Stimulated activated naive CD8-positive, alpha-beta T cell treated with anti-CD3 and anti-CD28 coated beads, Interleukin-15, amount 100 ng/mL, for 72 hours (primary cell): Measurements from ENCODE around the gene TRAF3IP1.
"Not testable (repeated sequence)": the region's sequence is repeated elsewhere in the genome, so short reads cannot be mapped to it uniquely, and the experiment has no call there.

ENCODE experiments used
- ATAC-seq: fragments of 150-1000 bp; cut with Tn5 transposase; 2 replicates; pipeline ENCODE4 v1.10.0; 2021; ENCODE audit warnings: mild to moderate bottlenecking, moderate library complexity
- DNase-seq, 2 donors: peaks; one replicate each; pipeline ENCODE4 v3.0.0; 2021 to 2022
- H3K27ac Mint-ChIP-seq, 2 donors: one replicate each; pipeline ENCODE4 v1.8.0; 2022; ENCODE audit warnings: mild to moderate bottlenecking in 2 of 2, mixed read lengths in 2 of 2, moderate library complexity in 2 of 2
- H3K27me3 Mint-ChIP-seq: one replicate; pipeline ENCODE4 v1.8.0; 2022; ENCODE audit warnings: mixed read lengths
- H3K4me1 Mint-ChIP-seq: one replicate; pipeline ENCODE4 v1.8.0; 2022; ENCODE audit warnings: mild to moderate bottlenecking, mixed read lengths
- H3K4me3 Mint-ChIP-seq, 2 donors: one replicate each; pipeline ENCODE4 v1.8.0; 2022; ENCODE audit warnings: mild to moderate bottlenecking in 2 of 2, mixed read lengths in 2 of 2, moderate library complexity in 1 of 2
- H3K9me3 Mint-ChIP-seq, 2 donors: one replicate each; pipeline ENCODE4 v1.8.0; 2022; ENCODE audit warnings: mixed read lengths in 2 of 2

TRAF3IP1 gene

DNA sequence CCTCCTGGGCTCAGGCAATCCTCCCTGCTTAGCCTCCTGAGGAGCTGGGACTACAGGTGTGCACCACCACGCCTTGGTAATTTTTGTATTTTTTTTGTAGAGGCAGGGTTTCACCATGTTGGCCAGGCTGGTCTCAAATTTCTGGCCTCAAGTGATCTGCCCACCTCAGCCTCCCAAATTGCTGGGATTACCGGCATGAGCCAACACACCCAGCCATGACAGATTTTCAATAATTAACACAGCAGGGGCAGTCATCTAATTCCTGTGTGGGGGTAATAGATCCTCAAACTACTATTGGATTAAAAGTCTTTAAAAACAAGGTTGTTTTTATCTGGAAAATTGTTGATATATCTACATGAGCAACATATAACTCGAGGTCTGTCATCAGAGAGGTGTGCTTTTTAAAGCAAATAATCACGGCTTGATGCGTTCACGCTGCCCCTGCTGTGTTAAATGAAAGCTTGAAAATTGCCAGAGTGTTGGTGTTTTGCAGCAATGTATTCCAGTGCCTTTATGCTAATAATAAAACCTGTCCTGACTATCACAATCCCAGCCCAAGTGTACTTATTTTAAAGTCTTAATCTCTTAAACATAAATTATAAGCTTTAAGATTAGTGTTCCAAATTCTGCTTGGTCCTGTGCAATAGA is 70.8 kb downstream of the TRAF3IP1 start:
- Mint-ChIP-seq H3K4me3 (no peak overlapping the region), H3K9me3 (no peaks in the 10 kb centered on the region), H3K27ac (no peak overlapping the region), H3K4me1 (peaks cover 4% of the 10 kb centered on the region), H3K27me3 (no peaks in the 10 kb centered on the region)
- no peak for ATAC-seq
- no peak for DNase-seq

- Mint-ChIP-seq H3K4me1 (no peaks in the 10 kb centered on the region), H3K9me3 (no peaks in the 10 kb centered on the region), H3K27ac (no peak overlapping the region), H3K27me3 (no peaks in the 10 kb centered on the region), H3K4me3 (no peak overlapping the region)
- DNase-seq, result no peak
- no peak for ATAC-seq
These were observed 76.3 kb downstream of the TRAF3IP1 start for GRCh38 chr2:238396663-238397062.

DNA sequence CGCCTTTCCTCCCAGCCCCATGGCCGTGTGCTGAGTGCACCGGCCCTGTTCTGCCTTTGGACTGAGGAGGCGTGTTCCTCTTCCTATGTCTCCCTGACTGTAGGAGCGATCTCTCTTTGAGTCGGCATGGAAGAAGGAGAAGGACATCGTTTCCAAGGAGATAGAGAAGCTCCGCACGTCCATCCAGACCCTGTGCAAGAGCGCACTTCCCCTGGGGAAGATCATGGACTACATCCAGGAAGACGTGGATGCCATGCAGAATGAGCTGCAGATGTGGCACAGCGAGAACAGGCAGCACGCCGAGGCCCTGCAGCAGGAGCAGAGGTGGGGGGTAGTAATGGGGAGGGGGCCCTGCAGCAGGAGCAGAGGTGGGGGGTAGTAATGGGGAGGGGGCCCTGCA is 77.0 kb downstream of the TRAF3IP1 start:
- Mint-ChIP-seq H3K27me3 (no peaks in the 10 kb centered on the region), H3K4me3 (no peak overlapping the region), H3K4me1 (no peaks in the 10 kb centered on the region), H3K9me3 (no peaks in the 10 kb centered on the region), H3K27ac (no peak overlapping the region)
- no peak for ATAC-seq
- no peak for DNase-seq

DNA sequence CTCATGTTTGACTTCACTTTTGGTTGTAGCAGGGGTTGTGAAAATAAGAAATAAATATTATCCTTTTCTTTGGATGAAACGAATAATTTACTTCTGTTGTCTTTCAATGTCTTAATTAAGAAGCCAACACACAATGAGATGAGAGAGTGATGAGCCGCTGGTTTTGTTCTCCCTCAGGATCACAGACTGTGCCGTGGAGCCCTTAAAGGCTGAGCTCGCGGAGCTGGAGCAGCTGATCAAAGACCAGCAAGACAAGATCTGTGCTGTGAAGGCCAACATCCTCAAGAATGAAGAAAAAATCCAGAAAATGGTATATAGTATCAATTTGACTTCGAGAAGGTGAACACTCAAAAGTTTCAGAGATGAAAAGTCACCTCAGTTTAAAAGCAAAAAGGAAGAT is 78.3 kb downstream of the TRAF3IP1 start:
- Mint-ChIP-seq H3K4me1 (no peaks in the 10 kb centered on the region), H3K27me3 (no peaks in the 10 kb centered on the region), H3K27ac (no peak overlapping the region), H3K4me3 (no peak overlapping the region), H3K9me3 (no peaks in the 10 kb centered on the region)
- DNase-seq (no peak), ATAC-seq (no peak)

- H3K27ac Mint-ChIP-seq, result no peak overlapping the region
- H3K27me3 Mint-ChIP-seq, result no peaks in the 10 kb centered on the region
- no peak overlapping the region for H3K4me3 Mint-ChIP-seq
These were observed 78.8 kb downstream of the TRAF3IP1 start for GRCh38 chr2:238399094-238399493.

DNA sequence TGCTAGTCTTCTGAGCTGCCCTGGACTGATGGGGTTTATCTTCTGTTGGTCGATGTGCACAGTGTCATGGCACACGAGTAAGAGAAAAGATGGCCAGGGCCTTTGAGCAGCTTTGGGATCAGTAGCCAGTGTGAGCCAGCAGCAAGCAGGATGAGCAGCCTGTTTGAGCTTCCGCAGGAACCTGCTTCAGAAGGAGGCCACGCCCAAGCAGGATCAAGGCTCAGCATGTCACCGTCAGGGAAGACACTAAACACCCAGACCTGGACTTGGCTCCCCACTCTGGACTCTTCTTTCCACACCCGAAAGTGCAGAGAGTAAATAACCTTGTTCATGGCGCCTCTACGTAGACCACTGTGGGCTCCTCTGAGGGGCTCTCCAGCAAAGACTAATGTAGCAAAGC is 81.2 kb downstream of the TRAF3IP1 start:
- no peak for ATAC-seq
- no peak overlapping the region for H3K4me3 Mint-ChIP-seq
- peaks cover 11% of the 10 kb centered on the region for H3K4me1 Mint-ChIP-seq
- no peaks in the 10 kb centered on the region for H3K9me3 Mint-ChIP-seq
- no peak overlapping the region for H3K27ac Mint-ChIP-seq
- H3K27me3 Mint-ChIP-seq, result no peaks in the 10 kb centered on the region
- no peak for DNase-seq

More at GRCh38 chr2:238399094-238399493, 78.8 kb downstream of the TRAF3IP1 start:
- H3K4me1 Mint-ChIP-seq, result no peaks in the 10 kb centered on the region
- DNase-seq (no peak), ATAC-seq (no peak)
- H3K9me3 Mint-ChIP-seq, result no peaks in the 10 kb centered on the region

- no peak for DNase-seq
- no peak for ATAC-seq
- no peaks in the 10 kb centered on the region for H3K27me3 Mint-ChIP-seq
- H3K4me3 Mint-ChIP-seq, result no peak overlapping the region
- H3K4me1 Mint-ChIP-seq, result peaks cover 11% of the 10 kb centered on the region
- peak overlapping the region in 1 of 2 donors; percentile 71 for H3K27ac Mint-ChIP-seq
- H3K9me3 Mint-ChIP-seq, result no peaks in the 10 kb centered on the region
These were observed 83.5 kb downstream of the TRAF3IP1 start for GRCh38 chr2:238403632-238404405.

GRCh38 chr2:238404406-238405216 is 84.3 kb downstream of the TRAF3IP1 start:
- Mint-ChIP-seq H3K4me3 (no peak overlapping the region), H3K9me3 (no peaks in the 10 kb centered on the region), H3K27ac (no peak overlapping the region), H3K4me1 (peaks cover 11% of the 10 kb centered on the region), H3K27me3 (no peaks in the 10 kb centered on the region)
- DNase-seq (no peak), ATAC-seq (no peak)

DNA sequence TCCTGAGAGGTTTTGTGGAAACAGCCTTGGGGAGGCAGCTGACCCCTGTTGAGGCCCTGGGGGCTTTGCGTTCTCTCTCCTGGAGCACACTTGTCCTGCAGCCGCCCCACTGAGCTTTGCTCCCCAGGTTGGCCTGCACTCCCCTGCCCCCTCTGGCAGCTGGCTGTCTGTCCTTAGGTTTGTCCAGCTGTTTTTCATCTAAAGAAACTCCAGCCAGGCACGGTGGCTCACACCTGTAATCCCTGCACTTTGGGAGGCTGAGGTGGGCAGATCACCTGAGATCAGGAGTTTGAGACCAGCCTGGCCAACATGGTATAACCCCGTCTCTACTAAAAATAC is 84.9 kb downstream of the TRAF3IP1 start:
- ATAC-seq, H3K9me3 Mint-ChIP-seq, H3K27me3 Mint-ChIP-seq, DNase-seq, H3K4me3 Mint-ChIP-seq: not testable (repeated sequence)
- Mint-ChIP-seq H3K27ac (peak overlapping the region in 1 of 2 donors; percentile 34), H3K4me1 (peaks cover 11% of the 10 kb centered on the region)

- H3K27ac Mint-ChIP-seq, result peak overlapping the region in 1 of 2 donors; percentile 90
- no peaks in the 10 kb centered on the region for H3K9me3 Mint-ChIP-seq
- no peak for ATAC-seq
- H3K27me3 Mint-ChIP-seq, result no peaks in the 10 kb centered on the region
- no peak for DNase-seq
- H3K4me1 Mint-ChIP-seq, result peaks cover 11% of the 10 kb centered on the region
- H3K4me3 Mint-ChIP-seq, result no peak overlapping the region
These were observed 86.1 kb downstream of the TRAF3IP1 start for GRCh38 chr2:238406221-238406997.

- ATAC-seq (no peak), DNase-seq (no peak)
- Mint-ChIP-seq H3K4me3 (no peak overlapping the region), H3K27me3 (no peaks in the 10 kb centered on the region), H3K27ac (no peak overlapping the region), H3K4me1 (peaks cover 11% of the 10 kb centered on the region), H3K9me3 (no peaks in the 10 kb centered on the region)
These were observed 86.6 kb downstream of the TRAF3IP1 start for GRCh38 chr2:238406998-238407285.

DNA sequence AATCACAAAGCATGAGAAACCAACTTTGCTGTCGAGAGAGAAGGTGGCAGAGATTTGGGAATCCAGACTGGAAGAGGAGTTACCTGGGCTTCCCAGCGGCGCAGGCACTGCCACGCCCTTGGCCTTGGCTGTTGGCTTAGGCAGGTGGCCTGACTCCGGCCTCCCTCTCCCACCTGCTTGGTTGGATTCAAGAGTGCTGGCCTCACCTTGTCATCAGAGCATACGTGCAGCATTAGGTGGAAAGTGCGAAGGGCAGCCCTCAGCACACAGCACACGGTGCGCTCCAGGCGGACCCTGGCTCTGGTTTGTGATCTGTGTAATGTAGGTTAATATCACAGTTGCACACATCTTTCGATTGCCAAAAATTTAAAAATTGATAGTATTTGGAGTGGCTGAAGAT is 87.2 kb downstream of the TRAF3IP1 start:
- Mint-ChIP-seq H3K4me3 (no peak overlapping the region), H3K9me3 (no peaks in the 10 kb centered on the region), H3K27me3 (no peaks in the 10 kb centered on the region), H3K4me1 (peaks cover 11% of the 10 kb centered on the region), H3K27ac (no peak overlapping the region)
- DNase-seq (no peak), ATAC-seq (no peak)

- ATAC-seq (no peak), DNase-seq (no peak)
- Mint-ChIP-seq H3K4me1 (peaks cover 11% of the 10 kb centered on the region), H3K9me3 (no peaks in the 10 kb centered on the region), H3K27me3 (no peaks in the 10 kb centered on the region), H3K27ac (no peak overlapping the region), H3K4me3 (no peak overlapping the region)
These were observed 88.5 kb downstream of the TRAF3IP1 start for GRCh38 chr2:238408615-238409340.

DNA sequence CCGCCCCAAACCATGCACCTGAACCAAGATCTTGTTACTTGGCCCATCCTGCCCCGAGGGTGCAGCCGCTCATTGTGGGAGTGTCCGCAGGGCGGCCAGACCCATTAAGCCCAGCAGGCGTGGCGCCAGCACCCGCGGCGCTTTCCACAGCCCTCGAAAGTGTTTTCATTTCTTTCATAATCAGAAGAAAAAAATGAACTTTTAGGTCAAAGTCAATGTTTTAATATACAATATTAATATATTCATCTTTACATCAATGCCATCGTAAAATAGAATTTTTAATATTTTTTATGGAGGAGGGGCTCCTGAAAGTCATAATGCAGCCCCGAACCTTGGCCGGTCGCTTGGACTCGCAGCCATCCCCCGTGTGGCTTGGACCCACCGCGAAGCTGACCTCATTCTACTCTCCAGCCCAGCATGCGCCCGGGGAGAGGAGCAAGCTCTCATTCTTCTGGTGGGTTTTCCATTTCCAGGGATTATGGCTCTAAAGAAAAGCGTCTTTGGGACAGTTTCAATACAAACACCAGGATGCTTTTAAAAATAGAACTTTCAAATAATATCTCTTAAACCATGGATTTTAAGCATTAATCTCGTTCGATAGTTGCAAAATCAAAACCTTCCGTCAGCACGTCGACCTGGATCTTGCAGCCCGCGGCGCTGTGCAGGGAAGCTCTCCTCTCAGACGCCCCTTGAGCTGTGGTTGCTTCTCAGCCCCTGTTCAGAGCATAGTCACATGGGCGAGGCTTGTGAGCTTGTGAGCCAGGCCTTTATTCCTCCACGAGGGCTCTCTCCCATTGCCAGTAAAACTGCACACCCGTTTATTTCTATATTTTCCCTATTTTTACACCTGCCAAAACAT is 89.3 kb downstream of the TRAF3IP1 start:
- ATAC-seq (no peak), DNase-seq (no peak)
- H3K9me3 Mint-ChIP-seq, result no peaks in the 10 kb centered on the region
- H3K27me3 Mint-ChIP-seq, result no peaks in the 10 kb centered on the region
- H3K4me1 Mint-ChIP-seq, result peaks cover 11% of the 10 kb centered on the region
- no peak overlapping the region for H3K27ac Mint-ChIP-seq
- no peak overlapping the region for H3K4me3 Mint-ChIP-seq
